Trophoblast cell (in vitro differentiated cells and primary cell): Measurements from ENCODE around the gene APOL4.
"Not testable (repeated sequence)": the region's sequence is repeated elsewhere in the genome, so short reads cannot be mapped to it uniquely, and the experiment has no call there.

ENCODE experiments used
- DNase-seq, 2 donors: peaks; one replicate each; pipeline ENCODE4 v3.0.0-alpha.2; 2016
- H2AFZ ChIP-seq: 2 replicates; pipeline ENCODE4 v1.6.1; 2013; ENCODE audit warnings: low read length, moderate library complexity, mild to moderate bottlenecking; ENCODE audit not compliant: insufficient read depth, poor library complexity
- H2AK5ac ChIP-seq: 2 replicates; pipeline ENCODE4 v1.6.1; 2013; ENCODE audit warnings: mild to moderate bottlenecking, low read length
- H2BK120ac ChIP-seq: 2 replicates; pipeline ENCODE4 v1.6.1; 2013; ENCODE audit warnings: low read length, mild to moderate bottlenecking, moderate library complexity; ENCODE audit not compliant: insufficient read depth, poor library complexity
- H2BK12ac ChIP-seq: 2 replicates; pipeline ENCODE4 v1.6.1; 2013; ENCODE audit warnings: mild to moderate bottlenecking, low read length, moderate library complexity
- H2BK5ac ChIP-seq: 2 replicates; pipeline ENCODE4 v1.6.1; 2013; ENCODE audit warnings: low read length, low read depth, moderate library complexity, mild to moderate bottlenecking; ENCODE audit not compliant: poor library complexity
- H3K14ac ChIP-seq: 2 replicates; pipeline ENCODE4 v1.6.1; 2013; ENCODE audit warnings: mild to moderate bottlenecking, low read length
- H3K18ac ChIP-seq: 2 replicates; pipeline ENCODE4 v1.6.1; 2013; ENCODE audit warnings: mild to moderate bottlenecking, low read length
- H3K23ac ChIP-seq: 2 replicates; pipeline ENCODE4 v1.6.1; 2013; ENCODE audit warnings: low read length
- H3K27ac ChIP-seq: 2 replicates; pipeline ENCODE4 v1.5.1; 2013; ENCODE audit warnings: low read depth, mild to moderate bottlenecking, inconsistent platforms, low read length, moderate library complexity
- H3K27me3 ChIP-seq: 2 replicates; pipeline ENCODE4 v1.6.1; 2013; ENCODE audit warnings: inconsistent platforms, mild to moderate bottlenecking, low read length, moderate library complexity; ENCODE audit not compliant: insufficient read depth
- H3K36me3 ChIP-seq, 2 experiments: 1 replicate in 1 of 2; 2 replicates in 1 of 2; pipeline ENCODE4 v1.6.1; 2013; ENCODE audit warnings: low read length in 2 of 2, mild to moderate bottlenecking in 2 of 2, moderate library complexity in 1 of 2; ENCODE audit not compliant: insufficient read depth in 2 of 2, control insufficient read depth in 1 of 2
- H3K4ac ChIP-seq: 2 replicates; pipeline ENCODE4 v1.6.1; 2013; ENCODE audit warnings: low read depth, mild to moderate bottlenecking, low read length, moderate library complexity
- H3K4me1 ChIP-seq, 2 experiments: 1 replicate in 1 of 2; 2 replicates in 1 of 2; pipeline ENCODE4 v1.6.1; 2013; ENCODE audit warnings: low read length in 2 of 2, mild to moderate bottlenecking in 2 of 2, moderate library complexity in 1 of 2; ENCODE audit not compliant: insufficient read depth in 2 of 2, control insufficient read depth in 1 of 2
- H3K4me2 ChIP-seq: 2 replicates; pipeline ENCODE4 v1.6.1; 2013; ENCODE audit warnings: inconsistent platforms, mild to moderate bottlenecking, low read length, moderate library complexity
- H3K4me3 ChIP-seq: 2 replicates; pipeline ENCODE4 v1.5.1; 2013; ENCODE audit warnings: mild to moderate bottlenecking, low read depth, low read length, inconsistent platforms
- H3K79me1 ChIP-seq: one replicate; pipeline ENCODE4 v1.6.1; 2013; ENCODE audit warnings: low read length
- H3K79me2 ChIP-seq: 2 replicates; pipeline ENCODE4 v1.6.1; 2013; ENCODE audit warnings: low read length, mild to moderate bottlenecking; ENCODE audit not compliant: control insufficient read depth, insufficient read depth, poor library complexity
- H3K9ac ChIP-seq: 2 replicates; pipeline ENCODE4 v1.6.1; 2013; ENCODE audit warnings: mild to moderate bottlenecking, low read length
- H3K9me3 ChIP-seq: 2 replicates; pipeline ENCODE4 v1.6.1; 2013; ENCODE audit warnings: low read depth, mild to moderate bottlenecking, control low read depth, inconsistent platforms, low read length; ENCODE audit not compliant: insufficient read depth
- H4K12ac ChIP-seq: 2 replicates; pipeline ENCODE4 v1.6.1; 2013; ENCODE audit warnings: low read depth, mild to moderate bottlenecking, low read length, moderate library complexity
- H4K8ac ChIP-seq: 2 replicates; pipeline ENCODE4 v1.6.1; 2013; ENCODE audit warnings: low read depth, mild to moderate bottlenecking, low read length, moderate library complexity
- H4K91ac ChIP-seq: one replicate; pipeline ENCODE4 v1.6.1; 2013; ENCODE audit warnings: low read depth, mild to moderate bottlenecking, low read length, moderate library complexity
- WGBS: extraction: QIAGEN DNeasy Blood & Tissue Kit; methylation state at CpG from one replicate; pipeline ENCODE4 v1.1.7; 2013; ENCODE audit warnings: missing lambda C conversion rate; ENCODE audit not compliant: insufficient read length, insufficient coverage; ENCODE audit errors: extremely low coverage; 5-methylcytosine and 5-hydroxymethylcytosine counted together

APOL4 gene

GRCh38 chr22:36228944-36229343 lies 27.3 kb upstream of the APOL4 start:
- Histone ChIP-seq H3K4me2 (peak overlapping the region; percentile 30), H2AK5ac (no peak overlapping the region), H3K36me3 (peaks cover 5 to 14% of the 10 kb centered on the region in 2 experiments), H3K9me3 (peaks cover 2% of the 10 kb centered on the region), H4K91ac (no peak overlapping the region), H4K8ac (no peak overlapping the region), H2BK120ac (peak overlapping the region; percentile 3), H3K4ac (no peak overlapping the region), H3K79me2 (no peaks in the 10 kb centered on the region), H2AFZ (no peak overlapping the region), H3K27me3 (no peaks in the 10 kb centered on the region), H2BK12ac (no peak overlapping the region), H2BK5ac (no peak overlapping the region), H3K14ac (peak overlapping the region; percentile 4), H3K9ac (no peak overlapping the region), H3K27ac (peak overlapping the region; percentile 0), H3K4me3 (no peak overlapping the region), H3K79me1 (no peaks in the 10 kb centered on the region), H3K23ac (no peak overlapping the region), H3K4me1 (peaks cover 7 to 9% of the 10 kb centered on the region in 2 experiments), H3K18ac (peak overlapping the region; percentile 57), H4K12ac (no peak overlapping the region)
- DNase-seq: no peak
- whole genome bisulfite sequencing: no CpG with 5 or more reads among the region's 7 CpGs

- not testable (repeated sequence) for H4K8ac ChIP-seq, H3K9ac ChIP-seq, H3K23ac ChIP-seq, H2AK5ac ChIP-seq, H3K4me3 ChIP-seq, H3K79me1 ChIP-seq, H3K9me3 ChIP-seq, H3K27ac ChIP-seq, H2BK5ac ChIP-seq, DNase-seq, H3K79me2 ChIP-seq, H2AFZ ChIP-seq, H3K4me1 ChIP-seq, H3K27me3 ChIP-seq, H3K4me2 ChIP-seq, H3K18ac ChIP-seq, H3K4ac ChIP-seq, H4K12ac ChIP-seq
- WGBS: no CpG with 5 or more reads among the region's 1 CpG
- H3K14ac ChIP-seq: peak overlapping the region; percentile 4
- H2BK120ac ChIP-seq: peak overlapping the region; percentile 3
- peak overlapping the region; percentile 3 for H2BK12ac ChIP-seq
- H3K36me3 ChIP-seq: peaks cover 5 to 14% of the 10 kb centered on the region in 2 experiments
- H4K91ac ChIP-seq: peak overlapping the region; percentile 35
Measured at GRCh38 chr22:36228369-36228768, 26.8 kb upstream of the APOL4 start.

- H3K79me1 ChIP-seq: no peaks in the 10 kb centered on the region
- no peak overlapping the region for H4K91ac ChIP-seq
- H2AFZ ChIP-seq: no peak overlapping the region
- H3K27me3 ChIP-seq: no peaks in the 10 kb centered on the region
- no peak overlapping the region for H2BK12ac ChIP-seq
- no peak for DNase-seq
- no peaks in the 10 kb centered on the region for H3K79me2 ChIP-seq
- WGBS: no CpG with 5 or more reads among the region's 8 CpGs
- H3K4me1 ChIP-seq: peaks cover 7 to 9% of the 10 kb centered on the region in 2 experiments
- H3K4me3 ChIP-seq: no peak overlapping the region
- peaks cover 5 to 11% of the 10 kb centered on the region in 2 experiments for H3K36me3 ChIP-seq
- H3K4me2 ChIP-seq: no peak overlapping the region
- no peak overlapping the region for H3K27ac ChIP-seq
- no peak overlapping the region for H3K18ac ChIP-seq
- no peak overlapping the region for H3K4ac ChIP-seq
- H3K14ac ChIP-seq: no peak overlapping the region
- no peak overlapping the region for H2BK120ac ChIP-seq
- H4K12ac ChIP-seq: no peak overlapping the region
- H2BK5ac ChIP-seq: no peak overlapping the region
- no peak overlapping the region for H3K23ac ChIP-seq
- peak overlapping the region; percentile 27 for H2AK5ac ChIP-seq
- H3K9me3 ChIP-seq: peaks cover 5% of the 10 kb centered on the region
- no peak overlapping the region for H3K9ac ChIP-seq
- H4K8ac ChIP-seq: no peak overlapping the region
Measured at GRCh38 chr22:36227806-36228205, 26.2 kb upstream of the APOL4 start.

- H2BK12ac ChIP-seq: no peak overlapping the region
- no peak overlapping the region for H3K9ac ChIP-seq
- H2AK5ac ChIP-seq: no peak overlapping the region
- H2BK5ac ChIP-seq: no peak overlapping the region
- no peak overlapping the region for H2AFZ ChIP-seq
- peaks cover 5% of the 10 kb centered on the region for H3K9me3 ChIP-seq
- H3K4ac ChIP-seq: no peak overlapping the region
- no peak overlapping the region for H3K23ac ChIP-seq
- no peak for DNase-seq
- no peaks in the 10 kb centered on the region for H3K27me3 ChIP-seq
- no CpG with 5 or more reads among the region's 9 CpGs for whole genome bisulfite sequencing
- H3K79me2 ChIP-seq: no peaks in the 10 kb centered on the region
- no peak overlapping the region for H3K4me3 ChIP-seq
- no peak overlapping the region for H3K27ac ChIP-seq
- no peaks in the 10 kb centered on the region for H3K79me1 ChIP-seq
- no peak overlapping the region for H2BK120ac ChIP-seq
- no peak overlapping the region for H4K91ac ChIP-seq
- H3K4me2 ChIP-seq: no peak overlapping the region
- H4K8ac ChIP-seq: no peak overlapping the region
- H3K4me1 ChIP-seq: peaks cover 7 to 9% of the 10 kb centered on the region in 2 experiments
- H3K18ac ChIP-seq: no peak overlapping the region
- H3K14ac ChIP-seq: no peak overlapping the region
- H3K36me3 ChIP-seq: peaks cover 5 to 8% of the 10 kb centered on the region in 2 experiments
- no peak overlapping the region for H4K12ac ChIP-seq
Measured at GRCh38 chr22:36227396-36227795, 25.8 kb upstream of the APOL4 start.
